Measurements from ENCODE around the gene RAB32.

RAB32 gene

DNA sequence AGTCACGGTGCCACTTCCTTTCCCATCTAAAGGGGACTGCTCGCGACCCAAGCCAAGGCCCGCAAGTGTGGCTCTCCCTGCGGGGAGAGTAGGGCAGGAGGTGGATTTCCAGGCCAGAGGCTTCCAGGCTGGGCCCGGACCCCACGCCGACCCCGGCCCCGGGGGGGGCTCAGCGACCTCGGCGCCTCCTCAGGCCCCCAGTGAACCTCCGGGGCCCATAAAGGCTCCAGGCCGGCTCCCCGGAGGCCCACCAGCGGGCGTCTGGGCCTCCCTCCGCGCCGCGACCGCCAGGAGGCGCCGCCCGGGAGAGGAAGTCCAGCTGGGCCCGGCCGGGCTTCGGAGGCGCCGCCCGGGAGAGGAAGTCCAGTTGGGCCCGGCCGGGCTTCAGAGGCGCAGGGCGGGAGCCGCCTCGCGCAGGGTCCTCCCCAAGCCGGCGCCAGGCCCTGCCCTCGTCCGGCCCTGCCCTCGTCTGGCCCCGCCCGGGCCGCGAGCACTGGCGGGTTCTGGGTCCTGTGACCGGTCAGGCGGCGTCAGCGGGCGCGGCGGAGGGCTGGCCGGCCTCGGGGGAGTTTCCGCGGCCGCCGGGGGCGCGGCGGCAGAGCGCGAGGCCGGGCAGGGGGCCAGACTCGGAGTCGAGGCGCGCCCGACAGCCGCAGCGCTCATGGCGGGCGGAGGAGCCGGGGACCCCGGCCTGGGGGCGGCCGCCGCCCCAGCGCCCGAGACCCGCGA, at the start of gene RAB32:
RAB32 (plus strand) TSS at position 623 of the 729 bp plus-strand sequence; CDS start at position 662, 39 bp downstream.
- Mint-ChIP-seq H3K9me3 (no peaks in the 10 kb centered on the region), H3K27me3 (peaks cover 36% of the 10 kb centered on the region), H3K4me3 (peak within 1 kb of the TSS; percentile 75 to 81), H3K27ac (no peak within 1 kb of the TSS), H3K4me1 (peaks cover 5% of the 10 kb centered on the region)
- ATAC-seq (peak; percentile 75), DNase-seq (peak; percentile 31 to 38)

DNA sequence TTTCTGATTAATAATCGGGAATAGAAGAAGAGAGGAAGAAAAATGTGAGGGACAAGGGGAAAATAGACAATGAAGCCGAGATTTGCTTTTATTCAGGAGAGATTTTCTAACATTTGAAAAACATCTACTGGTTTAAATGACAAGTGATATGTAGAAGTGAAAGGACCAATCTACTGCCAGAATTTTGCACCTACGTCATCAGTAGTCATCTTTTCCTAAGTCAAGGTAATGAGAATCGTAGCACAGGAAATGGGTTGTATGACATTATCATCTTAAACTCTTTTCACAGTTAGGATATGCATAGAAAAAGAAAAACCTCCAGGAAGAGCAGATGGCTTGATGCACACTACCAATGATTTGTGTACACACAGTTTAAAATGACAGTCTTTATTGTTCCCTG, 45.3 kb upstream of the RAB32 start:
- Mint-ChIP-seq H3K4me3 (no peak overlapping the region), H3K9me3 (peaks cover 0 to 8% of the 10 kb centered on the region in 2 donors), H3K27ac (no peak overlapping the region), H3K27me3 (no peaks in the 10 kb centered on the region), H3K4me1 (no peaks in the 10 kb centered on the region)
- no peak for ATAC-seq
- no peak for DNase-seq

DNA sequence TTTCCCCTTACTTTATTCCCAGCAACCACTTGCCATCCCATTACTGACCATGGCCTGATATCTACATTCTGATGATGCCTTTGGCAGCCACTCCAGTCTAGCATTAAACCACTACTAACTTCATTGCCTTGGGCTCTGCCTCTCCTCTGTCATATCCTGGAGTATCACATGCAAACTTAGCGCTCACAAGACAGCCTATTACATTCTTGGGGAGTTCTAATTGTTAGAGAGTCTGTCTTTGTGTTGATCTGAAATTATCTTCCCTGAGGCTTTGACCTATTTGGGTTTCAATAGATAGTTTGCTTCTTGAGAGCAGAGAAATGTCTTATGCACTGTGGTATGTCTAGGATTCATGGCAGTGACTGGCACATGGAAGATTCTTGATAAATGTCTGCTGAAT, 40.5 kb upstream of the RAB32 start:
- Mint-ChIP-seq H3K4me3 (no peak overlapping the region), H3K4me1 (no peaks in the 10 kb centered on the region), H3K27ac (no peak overlapping the region), H3K27me3 (no peaks in the 10 kb centered on the region), H3K9me3 (peaks cover 0 to 8% of the 10 kb centered on the region in 2 donors)
- no peak for DNase-seq
- ATAC-seq, result no peak

GRCh38 chr6:146515212-146515611, 28.4 kb upstream of the RAB32 start:
- Mint-ChIP-seq H3K4me1 (no peaks in the 10 kb centered on the region), H3K27ac (no peak overlapping the region)
- ATAC-seq, result no peak

GRCh38 chr6:146526192-146526591, 17.4 kb upstream of the RAB32 start:
- no peak for ATAC-seq

More at GRCh38 chr6:146515212-146515611, 28.4 kb upstream of the RAB32 start:
- Mint-ChIP-seq H3K27me3 (no peaks in the 10 kb centered on the region), H3K9me3 (peaks cover 7 to 17% of the 10 kb centered on the region in 2 donors), H3K4me3 (no peak overlapping the region)
- no peak for DNase-seq

DNA sequence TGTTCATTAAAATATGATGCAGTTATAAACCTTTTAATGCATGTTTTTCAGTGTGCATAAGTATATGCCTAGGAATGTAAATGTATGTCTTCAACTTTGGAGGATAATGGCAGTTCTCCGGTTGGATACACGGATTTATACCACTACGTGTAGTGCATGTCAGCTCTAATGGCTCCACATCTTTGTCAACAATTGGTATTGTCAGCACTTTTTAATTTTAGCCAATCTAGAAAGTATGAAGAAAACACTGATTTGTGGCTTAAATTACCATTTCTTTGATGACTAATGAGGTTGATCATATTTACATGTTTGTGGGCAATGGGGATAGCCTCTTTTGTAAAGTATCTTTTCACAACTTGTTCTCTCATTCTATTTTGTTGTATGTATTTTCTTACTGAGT, 10.9 kb upstream of the RAB32 start:
- Mint-ChIP-seq H3K9me3 (peaks cover 0 to 5% of the 10 kb centered on the region in 2 donors), H3K4me1 (no peaks in the 10 kb centered on the region), H3K27ac (no peak overlapping the region), H3K4me3 (no peak overlapping the region), H3K27me3 (peaks cover 8% of the 10 kb centered on the region)
- DNase-seq (no peak), ATAC-seq (no peak)

More at GRCh38 chr6:146526192-146526591, 17.4 kb upstream of the RAB32 start:
- Mint-ChIP-seq H3K4me3 (no peak overlapping the region), H3K27ac (no peak overlapping the region), H3K9me3 (peaks cover 8 to 19% of the 10 kb centered on the region in 2 donors), H3K4me1 (no peaks in the 10 kb centered on the region), H3K27me3 (no peaks in the 10 kb centered on the region)
- no peak for DNase-seq

DNA sequence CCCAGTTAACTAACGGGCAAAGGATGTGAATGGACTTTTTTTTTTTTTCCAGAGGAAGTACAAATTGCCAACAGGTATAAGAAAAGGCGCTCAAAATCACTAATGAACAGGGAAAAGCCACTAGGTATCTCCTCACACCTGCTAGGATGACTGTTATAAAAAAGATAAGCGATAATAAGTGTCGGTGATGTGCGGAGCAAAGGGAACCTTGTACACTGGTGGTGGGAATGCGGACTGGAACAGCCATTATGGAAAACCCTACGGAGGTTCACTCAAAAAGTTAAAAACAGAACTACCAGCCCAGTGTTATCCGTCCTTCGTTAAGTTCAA, 787 bp upstream of the RAB32 start:
- H3K9me3 Mint-ChIP-seq, result no peaks in the 10 kb centered on the region
- peaks cover 36% of the 10 kb centered on the region for H3K27me3 Mint-ChIP-seq
- peak overlapping the region in 1 of 2 donors; percentile 20 for H3K4me3 Mint-ChIP-seq
- H3K4me1 Mint-ChIP-seq, result peaks cover 5% of the 10 kb centered on the region
- H3K27ac Mint-ChIP-seq, result no peak overlapping the region
- no peak for ATAC-seq
- DNase-seq, result no peak

DNA sequence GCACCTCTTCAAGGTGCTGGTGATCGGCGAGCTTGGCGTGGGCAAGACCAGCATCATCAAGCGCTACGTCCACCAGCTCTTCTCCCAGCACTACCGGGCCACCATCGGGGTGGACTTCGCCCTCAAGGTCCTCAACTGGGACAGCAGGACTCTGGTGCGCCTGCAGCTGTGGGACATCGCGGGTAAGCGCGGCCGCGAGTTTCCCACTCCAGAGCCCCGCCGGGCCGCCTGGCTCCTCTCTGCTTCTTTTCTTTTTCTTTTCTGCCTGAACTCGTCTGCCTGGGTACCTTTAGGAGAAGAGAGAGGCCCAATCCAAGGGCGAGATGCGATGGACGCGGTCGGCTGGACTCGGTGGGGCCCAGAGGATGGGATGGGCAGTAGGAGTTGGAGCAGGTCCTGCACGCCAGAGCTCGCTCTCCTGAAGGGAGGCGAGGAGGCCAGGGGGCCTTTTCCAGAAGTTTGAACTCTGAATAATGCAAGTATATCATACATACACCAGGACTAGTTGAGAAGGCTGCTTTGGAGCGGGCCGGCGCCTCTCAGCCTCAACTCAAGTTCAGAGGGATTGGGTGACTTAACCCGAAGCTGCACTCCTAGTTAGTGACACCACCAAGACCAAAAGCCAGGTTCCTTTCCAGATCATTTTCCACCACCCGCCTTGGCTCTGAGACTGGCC, 445 bp downstream of the RAB32 start:
- DNase-seq (peak; percentile 9), ATAC-seq (peak; percentile 47)
- H3K27ac Mint-ChIP-seq, result no peak overlapping the region
- no peaks in the 10 kb centered on the region for H3K9me3 Mint-ChIP-seq
- H3K4me3 Mint-ChIP-seq, result peak overlapping the region; percentile 75 to 81
- peaks cover 36% of the 10 kb centered on the region for H3K27me3 Mint-ChIP-seq
- H3K4me1 Mint-ChIP-seq, result peaks cover 5% of the 10 kb centered on the region

DNA sequence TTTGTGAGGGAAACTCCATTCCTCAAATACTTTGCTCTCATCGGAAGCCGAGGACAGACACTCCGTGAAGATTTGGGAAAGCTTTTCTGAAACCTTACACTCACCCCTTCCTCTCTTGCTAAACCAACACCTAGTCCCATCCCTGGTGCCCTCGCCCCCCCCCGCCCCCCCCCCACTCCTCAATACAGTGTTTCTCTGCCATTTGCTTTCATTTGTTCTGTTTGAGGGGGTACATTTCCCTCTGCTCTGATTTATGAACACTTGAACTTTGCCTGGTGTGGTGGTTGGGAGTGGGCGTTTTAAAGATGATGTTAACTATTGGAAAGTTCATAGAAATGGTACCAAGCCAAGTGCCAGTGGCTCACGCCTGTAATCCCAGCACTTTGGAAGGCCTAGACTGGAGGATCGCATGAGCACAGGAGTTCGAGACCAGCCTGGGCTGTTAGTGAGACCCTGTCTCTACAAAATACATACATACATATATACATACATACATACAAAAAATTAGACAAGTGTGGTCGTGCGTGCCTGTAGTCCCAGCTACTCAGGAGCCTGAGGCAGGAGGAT, 1.1 kb downstream of the RAB32 start:
- no peak overlapping the region for H3K27ac Mint-ChIP-seq
- DNase-seq, result no peak

DNA sequence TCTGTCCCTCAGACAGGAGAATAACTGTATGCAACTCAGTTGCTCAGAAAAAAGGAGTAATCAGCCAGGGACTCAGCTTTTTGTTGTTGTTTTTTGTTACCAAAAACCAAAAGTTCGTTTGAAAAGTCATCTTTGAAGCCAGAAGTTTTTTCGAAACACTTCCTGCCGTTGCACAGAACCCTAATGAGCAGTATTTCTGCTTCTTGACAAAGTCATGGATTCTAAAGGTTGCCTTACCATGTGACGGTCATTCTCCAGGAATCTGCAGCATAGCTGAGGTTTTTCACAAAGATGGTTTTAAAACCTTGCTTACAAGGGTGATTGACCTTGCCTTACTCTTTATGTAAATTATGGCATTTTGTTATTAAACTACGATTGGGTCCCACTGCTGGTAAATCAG, 1.9 kb downstream of the RAB32 start:
- DNase-seq (no peak), ATAC-seq (no peak)
- H3K27ac Mint-ChIP-seq, result no peak overlapping the region
- H3K9me3 Mint-ChIP-seq, result no peaks in the 10 kb centered on the region
- no peak overlapping the region for H3K4me3 Mint-ChIP-seq
- peaks cover 31% of the 10 kb centered on the region for H3K27me3 Mint-ChIP-seq
- H3K4me1 Mint-ChIP-seq, result peaks cover 5% of the 10 kb centered on the region

More for the DNA sequence above, 1.1 kb downstream of the RAB32 start:
- no peak for ATAC-seq
- no peak overlapping the region for H3K4me3 Mint-ChIP-seq
- peaks cover 5% of the 10 kb centered on the region for H3K4me1 Mint-ChIP-seq
- no peaks in the 10 kb centered on the region for H3K9me3 Mint-ChIP-seq
- peaks cover 36% of the 10 kb centered on the region for H3K27me3 Mint-ChIP-seq

DNA sequence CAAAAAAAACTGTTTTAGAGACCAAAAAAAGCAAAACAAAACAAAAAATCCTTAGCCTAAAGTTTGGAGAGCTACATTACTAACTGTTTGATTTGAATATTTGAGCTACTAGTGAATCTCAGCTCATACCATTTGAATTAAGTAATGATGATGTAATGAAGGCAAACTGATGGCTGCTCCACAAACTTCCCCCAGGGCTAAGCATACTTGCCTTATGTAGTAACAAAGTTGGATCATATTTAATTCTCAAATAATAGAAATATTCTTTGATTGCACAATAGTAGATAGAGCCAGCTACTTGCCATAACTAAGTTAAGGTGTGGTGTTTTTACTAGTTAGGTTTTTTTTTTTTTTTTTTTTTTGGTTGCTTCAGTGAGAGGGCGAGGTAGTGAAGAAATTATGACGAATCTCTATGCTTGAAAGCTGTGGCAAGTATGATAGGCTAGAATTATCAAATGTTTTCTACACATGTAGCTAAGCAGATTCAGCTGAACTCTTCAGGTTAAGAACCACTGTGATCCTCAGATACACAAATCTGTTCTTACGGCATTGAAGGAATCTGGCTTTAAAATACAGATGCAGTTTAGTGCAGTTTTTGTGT, 2.9 kb downstream of the RAB32 start:
- H3K27me3 Mint-ChIP-seq, result peaks cover 31% of the 10 kb centered on the region
- DNase-seq (no peak), ATAC-seq (no peak)
- H3K4me1 Mint-ChIP-seq, result peaks cover 5% of the 10 kb centered on the region
- H3K27ac Mint-ChIP-seq, result no peak overlapping the region
- H3K4me3 Mint-ChIP-seq, result no peak overlapping the region
- no peaks in the 10 kb centered on the region for H3K9me3 Mint-ChIP-seq

DNA sequence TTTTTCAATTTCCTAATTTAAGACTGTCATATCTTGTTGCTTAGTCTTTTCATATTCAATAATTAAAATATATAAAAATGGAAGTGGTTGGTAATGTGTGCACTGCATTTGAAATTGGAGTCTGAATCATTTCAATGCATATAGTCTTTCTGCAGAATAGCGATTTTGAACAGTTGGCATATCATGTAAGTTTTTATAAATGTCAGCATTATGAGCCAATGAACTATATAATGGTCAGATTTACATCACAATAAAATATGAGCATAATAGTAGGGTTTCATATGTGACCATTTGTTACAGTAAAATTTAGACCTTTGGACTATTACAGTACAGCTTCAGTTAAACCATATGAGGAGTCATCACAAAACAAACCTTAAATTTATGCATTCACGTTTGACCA, 4.3 kb downstream of the RAB32 start:
- peaks cover 5% of the 10 kb centered on the region for H3K4me1 Mint-ChIP-seq
- DNase-seq, result no peak
- H3K27me3 Mint-ChIP-seq, result peaks cover 20% of the 10 kb centered on the region
- no peak overlapping the region for H3K4me3 Mint-ChIP-seq
- no peaks in the 10 kb centered on the region for H3K9me3 Mint-ChIP-seq
- no peak overlapping the region for H3K27ac Mint-ChIP-seq
- ATAC-seq, result no peak

DNA sequence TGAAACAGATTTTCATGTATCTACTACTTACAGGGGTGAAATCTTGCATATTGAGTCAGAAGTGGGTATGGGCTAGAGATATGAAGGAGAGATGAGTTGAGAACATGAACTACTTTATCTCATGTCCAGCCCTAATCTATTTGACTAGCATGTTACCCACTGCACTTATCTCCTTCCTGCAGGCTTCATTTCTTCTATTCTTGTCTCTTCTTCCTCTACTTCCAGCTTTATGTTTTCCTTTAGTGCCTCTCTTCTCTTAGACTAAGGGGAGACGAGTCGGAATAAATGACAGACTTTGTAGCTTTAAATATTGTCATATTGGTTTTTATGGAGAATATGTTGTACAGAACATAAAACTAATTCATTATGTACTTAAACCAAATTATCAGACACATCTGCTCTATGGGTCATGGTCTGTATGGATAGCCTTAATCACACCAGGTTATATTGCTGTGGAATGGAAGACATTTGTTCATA, 5.3 kb downstream of the RAB32 start:
- H3K4me1 Mint-ChIP-seq, result peaks cover 4% of the 10 kb centered on the region
- no peak overlapping the region for H3K27ac Mint-ChIP-seq
- no peaks in the 10 kb centered on the region for H3K9me3 Mint-ChIP-seq
- no peak overlapping the region for H3K4me3 Mint-ChIP-seq
- peaks cover 17% of the 10 kb centered on the region for H3K27me3 Mint-ChIP-seq
- no peak for ATAC-seq
- DNase-seq, result no peak

GRCh38 chr6:146550911-146551310, 7.3 kb downstream of the RAB32 start:
- Mint-ChIP-seq H3K4me1 (no peaks in the 10 kb centered on the region), H3K4me3 (no peak overlapping the region), H3K9me3 (no peaks in the 10 kb centered on the region), H3K27me3 (no peaks in the 10 kb centered on the region), H3K27ac (no peak overlapping the region)
- no peak for ATAC-seq
- DNase-seq, result no peak

DNA sequence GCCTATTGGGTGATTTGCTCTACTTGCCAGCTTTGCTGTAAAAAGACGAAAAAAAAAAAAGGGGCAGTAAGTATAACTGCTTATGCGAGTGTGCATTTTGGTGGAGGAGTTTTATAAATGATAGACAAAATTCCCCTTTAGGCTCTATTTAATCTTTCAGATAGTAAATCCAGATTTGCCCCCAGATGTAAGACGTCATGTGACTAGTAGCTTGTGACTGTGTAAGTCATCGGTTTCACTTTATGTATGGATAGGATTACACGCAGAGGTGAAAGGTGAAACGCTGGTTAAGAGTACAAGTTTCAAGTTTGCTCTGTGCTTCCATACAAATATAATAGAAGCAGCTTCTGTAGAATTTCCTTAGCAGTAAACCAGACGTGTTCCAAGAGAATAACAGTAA, 7.9 kb downstream of the RAB32 start:
- ATAC-seq (no peak), DNase-seq (no peak)
- Mint-ChIP-seq H3K27me3 (no peaks in the 10 kb centered on the region), H3K27ac (no peak overlapping the region), H3K9me3 (no peaks in the 10 kb centered on the region), H3K4me1 (no peaks in the 10 kb centered on the region), H3K4me3 (no peak overlapping the region)
